Mesothelial cell of epicardium (in vitro differentiated cells): ENCODE data around the gene ACTA1. TPM values are rescaled to one million over a fixed set of nuclear protein-coding genes. Genes with fewer than 3 reads are reported as not detected.
A peak's percentile ranks its signal among the peaks of the same experiment; 100 is the strongest.

Experiments
- DNase-seq, 2 experiments: peaks; one replicate each; pipeline ENCODE4 v3.0.0; 2021; ENCODE audit warnings: low spot score in 2 of 2; ENCODE audit not compliant: unreplicated experiment in 2 of 2
- H3K27ac Mint-ChIP-seq: 2 replicates; pipeline ENCODE4 v1.8.0; 2021; ENCODE audit warnings: mixed read lengths
- H3K27me3 Mint-ChIP-seq: 2 replicates; pipeline ENCODE4 v1.8.0; 2021; ENCODE audit warnings: low read depth, mixed read lengths
- H3K36me3 Mint-ChIP-seq: 2 replicates; pipeline ENCODE4 v1.8.0; 2021; ENCODE audit warnings: mixed read lengths
- H3K4me1 Mint-ChIP-seq: 2 replicates; pipeline ENCODE4 v1.8.0; 2021; ENCODE audit warnings: mixed read lengths
- H3K4me3 Mint-ChIP-seq: 2 replicates; pipeline ENCODE4 v1.8.0; 2021; ENCODE audit warnings: mild to moderate bottlenecking, moderate library complexity, mixed read lengths
- H3K9me3 Mint-ChIP-seq: 2 replicates; pipeline ENCODE4 v1.8.0; 2021; ENCODE audit warnings: mixed read lengths
- total RNA-seq: library from RNA; stranded (reverse); gene quantifications from 3 replicates; pipeline ENCODE4 v1.2.1, GENCODE V29; 2021
- TF ChIP-seq, protein P1 (sequence below): fragments of 200-600 bp; sonication (generic); IDR thresholded peaks from one replicate; pipeline ENCODE4 v1.5.0; 2021; ENCODE audit warnings: antibody characterized with exemption; ENCODE audit not compliant: unreplicated experiment

The ACTA1 gene
- total RNA-seq, 1 donor from 2014 or later, result 3.6 TPM

DNA sequence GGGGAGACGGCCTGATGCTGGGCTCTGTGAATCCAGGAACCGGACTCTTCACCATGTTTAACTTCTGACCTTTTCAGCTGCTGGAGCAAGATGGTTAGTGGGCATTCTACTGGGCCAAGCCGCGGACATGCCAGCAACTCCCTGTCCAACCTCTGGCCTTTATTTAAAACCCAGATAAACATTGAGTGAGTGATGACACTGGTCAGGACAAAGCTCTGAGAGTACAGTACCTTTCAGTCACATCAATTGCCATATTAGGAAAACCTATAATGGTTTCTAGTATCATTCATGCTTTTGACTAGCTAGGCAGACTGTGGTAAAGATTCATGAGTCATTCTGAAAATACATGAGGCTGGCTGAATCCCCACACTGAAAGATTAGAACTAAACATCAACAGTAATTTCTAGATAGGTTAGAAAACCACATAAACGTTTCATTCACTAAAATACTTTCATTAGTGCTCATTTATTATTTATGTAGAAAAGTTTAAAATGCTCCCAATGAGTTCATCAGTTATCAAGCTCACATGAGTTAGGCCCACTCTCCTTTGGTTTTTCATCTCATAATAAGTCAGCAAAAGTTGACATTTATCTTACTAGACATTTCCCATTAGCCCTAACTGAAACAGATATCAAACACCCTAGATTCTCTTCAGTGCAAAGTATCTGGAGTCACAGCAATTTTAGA is 7.1 kb upstream of the ACTA1 start:
- peak overlapping the region; percentile 18 for H3K27ac Mint-ChIP-seq
- no peak for DNase-seq

DNA sequence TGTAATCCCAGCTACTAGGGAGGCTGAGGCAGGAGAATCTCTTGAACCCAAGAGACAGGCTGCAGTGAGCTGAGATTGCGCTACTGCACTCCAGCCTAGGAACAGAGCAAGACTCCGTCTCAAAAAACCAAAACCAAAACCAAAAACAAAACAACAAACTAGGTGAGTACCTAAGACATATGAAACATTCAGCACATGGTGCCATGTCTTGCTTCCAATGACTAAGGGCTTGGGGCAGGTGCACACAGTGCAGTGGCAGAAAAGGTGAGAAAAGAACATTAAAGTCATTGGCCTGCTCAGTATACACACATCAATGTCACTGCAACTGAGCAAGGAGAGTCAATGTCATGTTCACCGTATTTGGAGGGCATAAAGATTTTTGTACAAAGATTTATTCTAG is 4.1 kb upstream of the ACTA1 start:
- Mint-ChIP-seq H3K9me3 (no peaks in the 10 kb centered on the region), H3K36me3 (peaks cover 10% of the 10 kb centered on the region), H3K4me3 (no peak overlapping the region), H3K27me3 (peaks cover 42% of the 10 kb centered on the region), H3K27ac (no peak overlapping the region), H3K4me1 (peaks cover 3% of the 10 kb centered on the region)
- TF ChIP-seq, protein P1, sequence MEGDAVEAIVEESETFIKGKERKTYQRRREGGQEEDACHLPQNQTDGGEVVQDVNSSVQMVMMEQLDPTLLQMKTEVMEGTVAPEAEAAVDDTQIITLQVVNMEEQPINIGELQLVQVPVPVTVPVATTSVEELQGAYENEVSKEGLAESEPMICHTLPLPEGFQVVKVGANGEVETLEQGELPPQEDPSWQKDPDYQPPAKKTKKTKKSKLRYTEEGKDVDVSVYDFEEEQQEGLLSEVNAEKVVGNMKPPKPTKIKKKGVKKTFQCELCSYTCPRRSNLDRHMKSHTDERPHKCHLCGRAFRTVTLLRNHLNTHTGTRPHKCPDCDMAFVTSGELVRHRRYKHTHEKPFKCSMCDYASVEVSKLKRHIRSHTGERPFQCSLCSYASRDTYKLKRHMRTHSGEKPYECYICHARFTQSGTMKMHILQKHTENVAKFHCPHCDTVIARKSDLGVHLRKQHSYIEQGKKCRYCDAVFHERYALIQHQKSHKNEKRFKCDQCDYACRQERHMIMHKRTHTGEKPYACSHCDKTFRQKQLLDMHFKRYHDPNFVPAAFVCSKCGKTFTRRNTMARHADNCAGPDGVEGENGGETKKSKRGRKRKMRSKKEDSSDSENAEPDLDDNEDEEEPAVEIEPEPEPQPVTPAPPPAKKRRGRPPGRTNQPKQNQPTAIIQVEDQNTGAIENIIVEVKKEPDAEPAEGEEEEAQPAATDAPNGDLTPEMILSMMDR, result no peak
- DNase-seq, result no peak

More for the DNA sequence above, 7.1 kb upstream of the ACTA1 start:
- Mint-ChIP-seq H3K4me1 (no peaks in the 10 kb centered on the region), H3K4me3 (no peak overlapping the region), H3K36me3 (peaks cover 21% of the 10 kb centered on the region), H3K9me3 (no peaks in the 10 kb centered on the region), H3K27me3 (peaks cover 15% of the 10 kb centered on the region)
- TF ChIP-seq, protein P1, result no peak

DNA sequence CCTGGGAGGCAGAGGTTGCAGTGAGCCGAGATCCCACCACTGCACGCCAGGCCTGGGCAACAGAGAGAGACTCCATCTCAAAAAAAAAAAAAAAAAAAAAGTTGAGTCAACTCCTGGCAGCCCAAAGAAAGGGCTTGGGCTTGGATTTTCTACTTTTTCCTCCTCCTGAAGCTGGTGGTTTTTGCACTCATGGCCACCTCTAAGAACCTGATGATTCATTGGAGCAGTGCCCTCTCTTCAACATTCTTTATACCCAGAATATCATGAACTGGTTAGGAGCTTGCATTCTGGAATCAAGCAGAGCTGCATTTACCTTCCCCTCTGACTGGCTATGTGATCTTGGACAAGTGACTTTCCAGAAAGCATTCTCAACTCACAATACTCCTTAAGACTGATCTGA is 3.5 kb upstream of the ACTA1 start:
- no peak overlapping the region for H3K27ac Mint-ChIP-seq
- TF ChIP-seq, protein P1, result no peak
- H3K4me3 Mint-ChIP-seq, result no peak overlapping the region
- peaks cover 3% of the 10 kb centered on the region for H3K4me1 Mint-ChIP-seq
- peaks cover 48% of the 10 kb centered on the region for H3K27me3 Mint-ChIP-seq
- peaks cover 10% of the 10 kb centered on the region for H3K36me3 Mint-ChIP-seq
- DNase-seq, result no peak
- no peaks in the 10 kb centered on the region for H3K9me3 Mint-ChIP-seq

DNA sequence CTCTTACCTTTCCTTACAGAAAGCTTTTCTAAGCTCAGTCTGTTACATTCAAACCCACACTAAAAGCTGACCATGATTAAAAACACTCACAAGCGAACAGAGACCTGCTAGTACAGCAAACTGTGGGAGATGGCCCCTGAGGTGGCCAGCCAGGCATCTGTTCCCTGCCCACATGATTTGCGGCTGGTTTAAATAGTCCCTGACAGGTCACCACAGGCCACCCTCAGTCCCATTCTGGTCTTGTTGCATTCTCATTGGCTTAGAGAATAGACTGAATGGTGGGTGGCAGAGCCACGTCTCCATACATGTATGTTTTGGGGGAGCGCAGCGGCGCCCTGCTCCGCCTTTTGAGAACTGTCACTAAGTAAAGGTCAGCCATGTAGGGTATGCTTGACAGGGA is 2.3 kb upstream of the ACTA1 start:
- TF ChIP-seq, protein P1, result no peak
- Mint-ChIP-seq H3K27ac (no peak overlapping the region), H3K4me1 (peaks cover 6% of the 10 kb centered on the region), H3K36me3 (peaks cover 6% of the 10 kb centered on the region), H3K27me3 (peaks cover 61% of the 10 kb centered on the region), H3K9me3 (no peaks in the 10 kb centered on the region), H3K4me3 (no peak overlapping the region)
- DNase-seq, result no peak

DNA sequence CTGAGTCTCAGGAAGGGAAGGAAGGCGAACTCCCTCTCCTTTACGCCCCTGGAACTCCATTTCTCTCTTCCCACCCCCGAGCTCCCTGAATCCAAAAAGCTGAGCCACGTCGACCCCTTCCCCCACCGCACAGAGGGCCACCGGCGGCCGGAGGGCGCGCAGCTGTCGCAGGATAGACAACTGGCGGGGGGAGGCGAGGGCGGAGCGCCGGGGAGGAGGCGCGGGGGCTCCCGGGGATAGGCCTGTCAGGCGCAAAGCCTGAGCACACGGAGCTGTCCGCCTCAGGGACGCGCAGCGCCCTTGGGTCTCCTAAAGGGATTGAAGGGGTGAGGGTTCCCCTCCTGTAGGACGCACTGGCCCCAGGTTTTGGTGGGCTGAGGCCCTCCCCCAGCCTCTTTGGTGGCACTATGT is 752 bp upstream of the ACTA1 start:
- TF ChIP-seq, protein P1, result no peak
- no peaks in the 10 kb centered on the region for H3K9me3 Mint-ChIP-seq
- peaks cover 10% of the 10 kb centered on the region for H3K4me1 Mint-ChIP-seq
- H3K36me3 Mint-ChIP-seq, result peaks cover 5% of the 10 kb centered on the region
- H3K4me3 Mint-ChIP-seq, result peak overlapping the region; percentile 59
- no peak overlapping the region for H3K27ac Mint-ChIP-seq
- H3K27me3 Mint-ChIP-seq, result peaks cover 75% of the 10 kb centered on the region
- no peak for DNase-seq
